WTC11 (cell line): ENCODE results near the gene C3orf18.

Experiments
- CTCF ChIP-seq: fragments of 200-600 bp; IDR thresholded peaks from 2 replicates; pipeline ENCODE4 v1.8.0; 2022; ENCODE audit warnings: antibody characterized with exemption
- TEAD4 ChIP-seq: sonication (generic); formaldehyde crosslinking; IDR thresholded peaks from 2 replicates; pipeline ENCODE4 v1.8.0; 2022; ENCODE audit warnings: mild to moderate bottlenecking, missing genetic modification reagents
- ZBTB21 ChIP-seq: sonication (generic); formaldehyde crosslinking; IDR thresholded peaks from 2 replicates; pipeline ENCODE4 v1.8.1; 2023; ENCODE audit warnings: mild to moderate bottlenecking, missing genetic modification reagents, borderline replicate concordance

- TF ChIP-seq CTCF (no peak), TEAD4 (CRISPR knock-in tag) (no peak), ZBTB21 (CRISPR knock-in tag) (no peak)
Observed at GRCh38 chr3:50534681-50535330, 32.7 kb downstream of the C3orf18 start.
